ENCODE measurements around the gene CITED4.

The CITED4 gene

DNA sequence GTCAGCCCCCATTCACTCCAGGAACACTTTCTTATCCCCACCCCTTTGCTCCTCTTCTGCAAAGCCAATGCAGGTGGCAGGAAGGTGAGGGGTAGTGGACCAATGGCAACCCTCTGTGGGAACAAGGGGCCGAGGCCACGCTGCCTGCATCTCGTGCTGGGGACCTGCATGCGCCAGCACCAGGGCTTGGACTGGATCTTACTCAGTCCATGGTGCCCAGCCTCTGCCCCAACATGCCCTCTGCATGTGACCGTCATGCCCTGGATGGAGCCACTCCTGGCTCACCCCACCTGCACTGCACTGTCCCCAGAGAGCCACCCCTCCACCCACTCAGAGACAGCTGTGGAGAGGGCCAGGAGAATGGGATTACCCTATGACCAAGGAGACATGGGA lies 22.2 kb downstream of the CITED4 start:
- no peaks in the 10 kb centered on the region for H3K27me3 ChIP-seq (ENCODE audit: control insufficient read depth in 1 of 2, insufficient read depth in 2 of 2, low read length in 2 of 2)
- peaks cover 5% of the 10 kb centered on the region for H3K9me3 ChIP-seq (ENCODE audit: low read length)
- H3K27ac ChIP-seq (ENCODE audit: low read depth, low read length), result no peak overlapping the region
- H3K9ac ChIP-seq (ENCODE audit: low read length), result no peak overlapping the region
- peaks cover 3% of the 10 kb centered on the region for H3K36me3 ChIP-seq (ENCODE audit: insufficient read depth, low read length)
- no peak overlapping the region for H3K4me3 ChIP-seq (ENCODE audit: low read depth in 1 of 2, low read length in 2 of 2)
- no peaks in the 10 kb centered on the region for H3K4me1 ChIP-seq (ENCODE audit: insufficient read depth, low read length)

DNA sequence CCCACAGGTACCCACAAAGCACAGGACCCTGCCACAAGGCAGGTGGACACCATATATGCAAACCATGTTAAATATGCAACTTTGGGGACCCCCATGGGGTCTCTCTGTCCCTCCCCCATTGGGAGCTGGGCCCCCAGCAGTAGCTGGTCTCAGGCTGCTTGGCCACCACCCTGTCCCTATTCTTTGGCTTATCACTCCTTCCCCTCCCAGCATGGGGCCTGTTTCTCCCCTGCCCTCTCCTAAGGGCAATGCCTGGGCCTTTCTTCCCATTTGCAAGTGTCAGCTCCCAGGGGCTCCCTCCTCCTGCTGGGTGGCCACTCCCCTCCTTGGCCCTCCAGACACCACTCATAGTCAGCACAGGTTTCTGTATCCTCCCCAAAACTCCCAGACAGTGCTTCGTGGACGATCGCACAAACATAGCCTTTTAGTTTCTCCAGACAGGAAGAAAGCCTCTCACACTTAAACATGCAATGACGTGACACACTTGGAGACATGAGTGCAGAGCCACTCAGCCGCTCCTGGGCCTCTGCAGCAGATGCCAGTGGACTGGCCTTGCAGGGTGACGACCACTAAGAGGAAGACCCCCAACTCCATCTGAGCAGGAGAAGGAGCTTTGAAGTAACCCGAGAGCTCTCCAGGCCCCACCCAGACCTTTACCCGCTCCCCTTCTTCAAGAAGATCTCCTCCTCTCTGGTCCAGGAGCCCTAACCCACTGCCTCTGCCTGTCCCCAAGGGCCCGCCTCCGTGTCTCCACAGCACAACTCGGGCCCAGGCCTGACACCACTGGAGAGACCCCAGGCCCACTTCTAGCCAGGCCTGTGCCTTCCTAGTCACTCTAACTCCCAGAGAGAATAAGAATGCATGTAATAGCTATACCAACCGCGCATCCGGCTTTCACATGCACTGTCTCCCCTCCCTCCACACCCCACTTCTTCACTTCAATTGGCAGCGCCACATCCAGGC lies 22.9 kb downstream of the CITED4 start:
- Histone ChIP-seq H3K4me1 (ENCODE audit: insufficient read depth, low read length) (no peaks in the 10 kb centered on the region), H3K4me3 (ENCODE audit: low read depth in 1 of 2, low read length in 2 of 2) (no peak overlapping the region), H3K9me3 (ENCODE audit: low read length) (peaks cover 5% of the 10 kb centered on the region), H3K36me3 (ENCODE audit: insufficient read depth, low read length) (peaks cover 3% of the 10 kb centered on the region), H3K27me3 (ENCODE audit: control insufficient read depth in 1 of 2, insufficient read depth in 2 of 2, low read length in 2 of 2) (no peaks in the 10 kb centered on the region), H3K27ac (ENCODE audit: low read depth, low read length) (no peak overlapping the region), H3K9ac (ENCODE audit: low read length) (no peak overlapping the region)

DNA sequence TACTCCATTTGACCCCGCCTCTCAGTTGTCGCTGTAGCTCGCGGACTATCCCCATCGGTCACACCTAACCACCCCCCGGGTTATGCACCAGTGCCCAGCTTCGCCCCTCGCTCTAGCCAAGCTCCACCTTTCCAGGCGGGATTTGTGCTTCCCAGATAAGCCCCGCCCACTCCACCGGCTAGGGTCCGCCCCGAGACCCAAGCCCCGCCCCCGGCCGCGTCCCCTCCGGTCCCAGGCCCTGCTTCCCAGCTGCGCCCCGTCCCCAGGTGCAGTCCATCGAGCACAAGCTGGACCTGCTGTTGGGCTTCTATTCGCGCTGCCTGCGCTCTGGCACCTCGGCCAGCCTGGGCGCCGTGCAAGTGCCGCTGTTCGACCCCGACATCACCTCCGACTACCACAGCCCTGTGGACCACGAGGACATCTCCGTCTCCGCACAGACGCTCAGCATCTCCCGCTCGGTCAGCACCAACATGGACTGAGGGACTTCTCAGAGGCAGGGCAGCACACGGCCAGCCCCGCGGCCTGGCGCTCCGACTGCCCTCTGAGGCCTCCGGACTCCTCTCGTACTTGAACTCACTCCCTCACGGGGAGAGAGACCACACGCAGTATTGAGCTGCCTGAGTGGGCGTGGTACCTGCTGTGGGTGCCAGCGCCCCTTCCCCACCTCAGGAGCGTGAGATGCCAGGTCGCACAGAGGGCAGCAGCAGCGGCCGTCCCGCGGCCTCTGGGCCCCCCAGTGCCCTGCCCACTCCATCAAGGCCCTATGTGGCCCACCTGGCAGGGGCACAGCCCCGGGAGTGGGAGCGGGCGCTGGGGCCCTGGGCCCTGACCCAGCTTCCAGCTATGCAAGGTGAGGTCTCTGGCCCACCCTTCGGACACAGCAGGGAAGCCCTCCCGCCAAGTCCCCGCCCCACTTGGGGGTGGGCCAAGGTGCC lies 23.9 kb downstream of the CITED4 start:
- peaks cover 3% of the 10 kb centered on the region for H3K36me3 ChIP-seq (ENCODE audit: insufficient read depth, low read length)
- H3K4me3 ChIP-seq (ENCODE audit: low read depth in 1 of 2, low read length in 2 of 2), result no peak overlapping the region

DNA sequence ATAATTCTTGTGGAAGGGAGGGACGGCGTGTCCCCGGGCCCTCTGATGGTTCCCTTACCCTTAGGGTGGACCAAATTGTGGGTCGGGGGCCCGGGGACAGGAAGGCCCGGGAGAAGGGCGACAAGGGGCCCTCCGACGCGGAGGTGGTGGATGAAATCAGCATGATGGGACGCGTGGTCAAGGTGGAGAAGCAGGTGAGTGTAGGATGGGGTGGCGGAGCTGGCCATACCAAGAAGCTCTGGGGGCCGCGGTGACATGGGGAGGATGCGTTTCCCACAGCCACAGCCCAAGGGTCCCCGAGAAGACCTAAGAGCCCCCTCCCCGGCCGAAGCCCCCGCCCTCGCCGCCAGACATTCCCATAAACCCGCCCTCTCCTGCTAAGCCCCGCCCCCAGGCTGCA lies 24.6 kb downstream of the CITED4 start:
- Histone ChIP-seq H3K36me3 (ENCODE audit: insufficient read depth, low read length) (peaks cover 7% of the 10 kb centered on the region), H3K9ac (ENCODE audit: low read length) (no peak overlapping the region), H3K9me3 (ENCODE audit: low read length) (peaks cover 2% of the 10 kb centered on the region), H3K27ac (ENCODE audit: low read depth, low read length) (no peak overlapping the region), H3K27me3 (ENCODE audit: control insufficient read depth in 1 of 2, insufficient read depth in 2 of 2, low read length in 2 of 2) (no peaks in the 10 kb centered on the region), H3K4me1 (ENCODE audit: insufficient read depth, low read length) (no peaks in the 10 kb centered on the region), H3K4me3 (ENCODE audit: low read depth in 1 of 2, low read length in 2 of 2) (no peak overlapping the region)

More for the DNA sequence above, 23.9 kb downstream of the CITED4 start:
- H3K27ac ChIP-seq (ENCODE audit: low read depth, low read length), result no peak overlapping the region
- H3K9me3 ChIP-seq (ENCODE audit: low read length), result peaks cover 5% of the 10 kb centered on the region
- no peaks in the 10 kb centered on the region for H3K4me1 ChIP-seq (ENCODE audit: insufficient read depth, low read length)
- no peaks in the 10 kb centered on the region for H3K27me3 ChIP-seq (ENCODE audit: control insufficient read depth in 1 of 2, insufficient read depth in 2 of 2, low read length in 2 of 2)
- H3K9ac ChIP-seq (ENCODE audit: low read length), result no peak overlapping the region

DNA sequence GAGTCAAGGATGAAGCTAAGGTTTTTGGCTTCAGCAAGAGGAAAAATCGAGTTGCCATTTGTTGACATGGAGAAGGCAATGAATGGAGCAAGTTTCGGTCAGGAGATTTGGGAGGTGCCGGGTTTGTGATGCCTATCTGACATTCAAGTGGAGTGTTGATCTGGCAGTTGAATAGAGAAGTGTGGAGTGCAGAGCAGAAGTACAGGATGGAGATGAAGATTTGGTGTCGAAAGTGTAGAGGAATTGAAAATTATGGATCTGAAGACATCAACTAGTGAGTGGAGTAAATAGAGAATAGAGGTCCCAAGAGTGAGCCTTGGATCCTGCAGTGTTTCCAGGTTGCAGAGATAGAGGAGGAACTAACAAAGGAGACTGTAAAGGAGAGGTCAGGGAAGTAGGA lies 25.9 kb downstream of the CITED4 start:
- Histone ChIP-seq H3K36me3 (ENCODE audit: insufficient read depth, low read length) (peaks cover 11% of the 10 kb centered on the region), H3K4me1 (ENCODE audit: insufficient read depth, low read length) (no peaks in the 10 kb centered on the region), H3K27ac (ENCODE audit: low read depth, low read length) (no peak overlapping the region), H3K27me3 (ENCODE audit: control insufficient read depth in 1 of 2, insufficient read depth in 2 of 2, low read length in 2 of 2) (no peaks in the 10 kb centered on the region), H3K9me3 (ENCODE audit: low read length) (no peaks in the 10 kb centered on the region), H3K4me3 (ENCODE audit: low read depth in 1 of 2, low read length in 2 of 2) (no peak overlapping the region), H3K9ac (ENCODE audit: low read length) (no peak overlapping the region)

DNA sequence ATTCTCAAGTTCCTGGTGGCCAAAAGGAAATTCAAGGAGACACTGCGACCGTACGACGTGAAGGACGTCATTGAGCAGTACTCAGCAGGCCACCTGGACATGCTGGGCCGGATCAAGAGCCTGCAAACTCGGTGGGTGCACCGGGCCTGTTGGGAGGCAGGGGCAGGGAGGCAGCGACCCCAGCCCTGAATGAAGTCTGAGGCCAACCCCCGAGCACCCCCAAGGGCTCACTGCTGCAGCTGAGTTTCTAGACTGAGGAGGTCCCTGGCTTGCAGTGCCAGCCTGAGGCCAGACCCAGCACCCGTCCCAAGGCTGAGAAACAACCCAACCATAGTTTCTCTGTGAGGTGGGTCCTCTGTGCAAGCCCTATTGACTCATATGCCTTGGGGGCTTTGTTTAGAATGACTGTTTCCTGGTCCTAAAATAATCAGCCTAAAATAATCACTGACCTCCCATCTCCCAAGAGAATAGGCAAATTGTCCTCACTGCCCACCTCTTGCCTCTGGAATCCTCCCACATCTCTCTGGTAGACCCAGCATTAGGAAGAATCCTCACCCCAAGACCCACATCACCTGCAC lies 27.1 kb downstream of the CITED4 start:
- no peaks in the 10 kb centered on the region for H3K27me3 ChIP-seq (ENCODE audit: control insufficient read depth in 1 of 2, insufficient read depth in 2 of 2, low read length in 2 of 2)
- peaks cover 11% of the 10 kb centered on the region for H3K36me3 ChIP-seq (ENCODE audit: insufficient read depth, low read length)
- no peaks in the 10 kb centered on the region for H3K9me3 ChIP-seq (ENCODE audit: low read length)
- no peak overlapping the region for H3K9ac ChIP-seq (ENCODE audit: low read length)
- no peaks in the 10 kb centered on the region for H3K4me1 ChIP-seq (ENCODE audit: insufficient read depth, low read length)
- no peak overlapping the region for H3K4me3 ChIP-seq (ENCODE audit: low read depth in 1 of 2, low read length in 2 of 2)
- H3K27ac ChIP-seq (ENCODE audit: low read depth, low read length), result no peak overlapping the region

DNA sequence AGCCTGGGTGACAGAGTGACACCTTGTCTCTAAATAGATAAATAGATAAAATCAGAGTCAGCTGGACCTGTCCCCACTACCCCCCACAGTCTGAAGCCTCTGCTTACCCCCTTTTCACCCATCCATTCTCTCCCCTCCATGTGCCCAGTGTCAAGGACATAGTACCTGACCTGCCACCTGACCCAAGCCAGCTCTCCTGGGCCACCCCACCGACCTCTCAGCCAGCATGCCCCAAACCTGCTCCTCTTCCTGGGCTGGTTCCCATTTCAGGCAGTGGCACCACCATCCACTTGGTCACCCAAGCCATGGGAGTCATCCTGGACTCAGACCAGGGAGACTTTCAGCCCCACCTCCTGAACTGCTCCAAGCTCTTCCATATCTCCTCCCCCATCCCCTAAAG lies 28.2 kb downstream of the CITED4 start:
- no peaks in the 10 kb centered on the region for H3K4me1 ChIP-seq (ENCODE audit: insufficient read depth, low read length)
- no peaks in the 10 kb centered on the region for H3K27me3 ChIP-seq (ENCODE audit: control insufficient read depth in 1 of 2, insufficient read depth in 2 of 2, low read length in 2 of 2)
- peaks cover 11% of the 10 kb centered on the region for H3K36me3 ChIP-seq (ENCODE audit: insufficient read depth, low read length)
- no peak overlapping the region for H3K4me3 ChIP-seq (ENCODE audit: low read depth in 1 of 2, low read length in 2 of 2)
- no peak overlapping the region for H3K9ac ChIP-seq (ENCODE audit: low read length)
- no peak overlapping the region for H3K27ac ChIP-seq (ENCODE audit: low read depth, low read length)
- no peaks in the 10 kb centered on the region for H3K9me3 ChIP-seq (ENCODE audit: low read length)

DNA sequence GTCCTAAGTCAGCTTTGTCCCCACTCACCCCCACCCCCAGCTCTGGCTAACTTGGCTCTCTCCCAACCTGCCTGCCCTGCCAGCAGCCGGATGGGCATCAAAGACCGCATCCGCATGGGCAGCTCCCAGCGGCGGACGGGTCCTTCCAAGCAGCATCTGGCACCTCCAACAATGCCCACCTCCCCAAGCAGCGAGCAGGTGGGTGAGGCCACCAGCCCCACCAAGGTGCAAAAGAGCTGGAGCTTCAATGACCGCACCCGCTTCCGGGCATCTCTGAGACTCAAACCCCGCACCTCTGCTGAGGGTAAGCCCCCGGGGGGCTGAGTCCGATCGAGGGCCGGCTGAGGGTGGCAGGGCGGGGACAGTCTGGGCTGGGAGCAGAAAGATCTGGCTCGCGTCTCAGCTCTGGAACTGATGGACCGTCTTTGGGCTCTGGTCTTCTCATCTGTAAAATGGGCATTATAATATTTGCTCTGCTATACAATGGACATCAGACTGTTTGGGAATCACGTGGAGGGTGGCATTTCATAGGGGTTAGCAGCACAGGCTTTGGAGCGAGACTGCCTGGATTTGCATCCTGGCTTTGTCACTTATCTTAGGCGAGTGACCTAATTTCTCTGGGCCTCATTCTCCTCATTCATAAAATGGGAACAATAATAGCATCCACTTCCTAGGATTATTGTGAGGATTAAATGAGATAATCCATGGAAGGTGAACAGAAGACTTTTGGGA lies 31.0 kb downstream of the CITED4 start:
- no peak overlapping the region for H3K27ac ChIP-seq (ENCODE audit: low read depth, low read length)
- no peaks in the 10 kb centered on the region for H3K27me3 ChIP-seq (ENCODE audit: control insufficient read depth in 1 of 2, insufficient read depth in 2 of 2, low read length in 2 of 2)
- H3K4me3 ChIP-seq (ENCODE audit: low read depth in 1 of 2, low read length in 2 of 2), result no peak overlapping the region
- no peaks in the 10 kb centered on the region for H3K4me1 ChIP-seq (ENCODE audit: insufficient read depth, low read length)
- H3K9ac ChIP-seq (ENCODE audit: low read length), result no peak overlapping the region
- H3K36me3 ChIP-seq (ENCODE audit: insufficient read depth, low read length), result peaks cover 14% of the 10 kb centered on the region
- no peaks in the 10 kb centered on the region for H3K9me3 ChIP-seq (ENCODE audit: low read length)

DNA sequence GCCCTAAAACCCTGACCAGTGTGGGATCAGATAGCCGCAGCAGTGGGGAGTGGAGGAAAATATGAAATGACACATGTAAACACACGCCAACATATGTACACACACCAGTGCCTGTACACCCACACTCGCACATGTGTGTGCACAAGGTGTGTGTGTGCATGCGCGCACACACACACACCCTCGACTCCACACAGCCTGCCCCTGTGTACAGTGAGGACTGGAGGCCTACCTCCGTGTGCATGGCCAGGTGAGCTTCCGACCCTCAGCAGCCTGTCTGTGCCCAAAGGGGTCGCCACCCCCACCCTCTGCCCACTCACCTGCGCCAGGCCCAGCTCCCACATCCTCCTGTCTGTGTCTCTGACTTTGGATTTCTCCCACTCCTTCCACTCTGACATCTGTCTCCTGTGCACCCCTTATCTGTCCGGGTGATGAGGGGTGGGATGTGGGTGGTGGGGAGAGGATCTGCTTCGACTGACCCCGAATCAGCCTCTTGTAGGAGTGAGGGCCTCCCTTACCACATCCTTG lies 31.7 kb downstream of the CITED4 start:
- peaks cover 12% of the 10 kb centered on the region for H3K36me3 ChIP-seq (ENCODE audit: insufficient read depth, low read length)
- no peak overlapping the region for H3K27ac ChIP-seq (ENCODE audit: low read depth, low read length)
- H3K27me3 ChIP-seq (ENCODE audit: control insufficient read depth in 1 of 2, insufficient read depth in 2 of 2, low read length in 2 of 2), result no peaks in the 10 kb centered on the region
- H3K9me3 ChIP-seq (ENCODE audit: low read length), result no peaks in the 10 kb centered on the region
- no peak overlapping the region for H3K4me3 ChIP-seq (ENCODE audit: low read depth in 1 of 2, low read length in 2 of 2)
- peaks cover 3% of the 10 kb centered on the region for H3K4me1 ChIP-seq (ENCODE audit: insufficient read depth, low read length)
- no peak overlapping the region for H3K9ac ChIP-seq (ENCODE audit: low read length)

DNA sequence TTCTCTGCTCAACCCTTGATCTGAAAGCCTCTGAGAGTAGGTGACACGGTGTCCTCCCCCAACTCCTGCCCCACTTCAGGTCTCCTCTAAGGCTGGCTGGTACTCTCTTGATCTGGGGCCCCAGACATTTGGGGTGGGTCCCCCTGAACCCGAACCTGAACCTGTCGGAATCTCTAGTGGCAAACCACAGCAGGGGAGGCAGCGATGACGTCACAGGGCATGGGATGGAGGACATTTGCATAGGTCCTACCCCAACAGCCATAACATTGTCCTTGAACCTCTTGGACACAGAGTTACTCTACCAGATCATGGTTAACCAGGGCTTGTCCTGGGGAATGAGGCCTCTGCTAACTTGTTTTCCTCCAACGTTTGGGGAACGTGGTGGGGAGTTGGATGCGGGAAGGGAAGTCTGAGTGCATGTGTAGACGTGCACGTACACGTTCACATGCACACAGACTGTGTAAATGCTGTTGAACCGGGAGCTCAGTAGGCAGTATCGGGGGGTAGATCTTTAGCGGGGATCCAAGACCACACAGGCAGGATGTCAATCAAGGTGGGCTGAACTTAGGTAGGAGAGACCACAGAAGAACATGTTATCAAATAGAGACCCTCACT lies 32.4 kb downstream of the CITED4 start:
- peaks cover 12% of the 10 kb centered on the region for H3K36me3 ChIP-seq (ENCODE audit: insufficient read depth, low read length)
- no peak overlapping the region for H3K9ac ChIP-seq (ENCODE audit: low read length)
- H3K27me3 ChIP-seq (ENCODE audit: control insufficient read depth in 1 of 2, insufficient read depth in 2 of 2, low read length in 2 of 2), result no peaks in the 10 kb centered on the region
- no peak overlapping the region for H3K4me3 ChIP-seq (ENCODE audit: low read depth in 1 of 2, low read length in 2 of 2)
- H3K4me1 ChIP-seq (ENCODE audit: insufficient read depth, low read length), result peaks cover 10% of the 10 kb centered on the region
- no peaks in the 10 kb centered on the region for H3K9me3 ChIP-seq (ENCODE audit: low read length)
- H3K27ac ChIP-seq (ENCODE audit: low read depth, low read length), result no peak overlapping the region

Measured in muscle layer of colon (tissue), 2 donors.